HT-29 (cell line): ENCODE data around the gene CDCA3. TPM values are rescaled to one million over a fixed set of nuclear protein-coding genes. Genes with fewer than 3 reads are reported as not detected.

Source experiments
- DNase-seq: peaks from one replicate; pipeline ENCODE4 v3.0.0-alpha.2; 2015; ENCODE audit warnings: low spot score
- total RNA-seq: library from RNA; depleted of rRNA; stranded (reverse); fragments of >200 nt; shearing (Covaris generic); gene quantifications from 2 replicates; pipeline ENCODE4 v1.2.3, GENCODE V29; 2014; rRNA removed

Gene CDCA3
- total RNA-seq, 1 experiment from 2014 or later, result 126 TPM

GRCh38 chr12:6820166-6820565, 30.9 kb downstream of the CDCA3 start:
- no peak for DNase-seq

- DNase-seq, result no peak
Measured at GRCh38 chr12:6819106-6820030, 31.7 kb downstream of the CDCA3 start.

GRCh38 chr12:6818645-6819044, 32.4 kb downstream of the CDCA3 start:
- no peak for DNase-seq

GRCh38 chr12:6818222-6818621, 32.9 kb downstream of the CDCA3 start:
- DNase-seq, result no peak

GRCh38 chr12:6817662-6818157, 33.4 kb downstream of the CDCA3 start:
- no peak for DNase-seq

GRCh38 chr12:6817098-6817497, 34.0 kb downstream of the CDCA3 start:
- no peak for DNase-seq

- DNase-seq, result no peak
Measured at GRCh38 chr12:6816598-6816997, 34.5 kb downstream of the CDCA3 start.

GRCh38 chr12:6813363-6813762, 37.7 kb downstream of the CDCA3 start:
- no peak for DNase-seq

- no peak for DNase-seq
Measured at GRCh38 chr12:6810758-6811157, 40.3 kb downstream of the CDCA3 start.

GRCh38 chr12:6809056-6809455, 42.0 kb downstream of the CDCA3 start:
- DNase-seq, result no peak

GRCh38 chr12:6807170-6807569, 43.9 kb downstream of the CDCA3 start:
- no peak for DNase-seq

GRCh38 chr12:6799147-6799546, 51.9 kb downstream of the CDCA3 start:
- DNase-seq, result no peak

Other genes with a start within 250 kb of the CDCA3 start
- 253 and 269 TPM in 2 replicates for gene CHD4, start 243.9 kb downstream of the CDCA3 start, total RNA-seq
- 0.03 TPM in 1 of 2 replicates, not detected in the other for gene LPAR5, start 215.3 kb downstream of the CDCA3 start, total RNA-seq
- gene ACRBP, start 203.9 kb downstream of the CDCA3 start, total RNA-seq, result 0.31 TPM in 1 of 2 replicates, not detected in the other
- 25.1 and 27.4 TPM in 2 replicates for gene ING4, start 188.2 kb downstream of the CDCA3 start, total RNA-seq
- gene ZNF384, start 161.9 kb downstream of the CDCA3 start, total RNA-seq, result 23.9 and 42.5 TPM in 2 replicates
- not detected in 2 replicates for gene PIANP, start 150.5 kb downstream of the CDCA3 start, total RNA-seq
- gene COPS7A, start 127.2 kb downstream of the CDCA3 start, total RNA-seq, result 103 and 108 TPM in 2 replicates
- gene MLF2, start 98.1 kb downstream of the CDCA3 start, total RNA-seq, result 383 and 384 TPM in 2 replicates
- gene PTMS, start 84.9 kb downstream of the CDCA3 start, total RNA-seq, result 87.6 and 105 TPM in 2 replicates
- gene LAG3, start 78.8 kb downstream of the CDCA3 start, total RNA-seq, result 0.05 and 0.56 TPM in 2 replicates
- gene CD4, start 61.8 kb downstream of the CDCA3 start, total RNA-seq, result 0.25 and 0.47 TPM in 2 replicates
- not detected in 2 replicates for gene GPR162, start 29.5 kb downstream of the CDCA3 start, total RNA-seq
- gene P3H3, start 22.9 kb downstream of the CDCA3 start, total RNA-seq, result 2.2 and 2.7 TPM in 2 replicates
- 0.97 TPM in 1 of 2 replicates, not detected in the other for gene GNB3, start 10.4 kb downstream of the CDCA3 start, total RNA-seq
- 122 and 136 TPM in 2 replicates for gene USP5, start 864 bp upstream of the CDCA3 start, total RNA-seq
- 1,358 and 1,438 TPM in 2 replicates for gene TPI1, start 16.2 kb upstream of the CDCA3 start, total RNA-seq
- gene SPSB2, start 22.0 kb upstream of the CDCA3 start, total RNA-seq, result 20.2 and 21.0 TPM in 2 replicates
- 0.61 and 4.6 TPM in 2 replicates for gene LRRC23, start 53.5 kb upstream of the CDCA3 start, total RNA-seq
- gene ENO2, start 63.3 kb upstream of the CDCA3 start, total RNA-seq, result 7.7 and 9.1 TPM in 2 replicates
- 22.0 and 36.9 TPM in 2 replicates for gene ATN1, start 76.7 kb upstream of the CDCA3 start, total RNA-seq
- not detected in 2 replicates for gene RNU7-1, start 92.5 kb upstream of the CDCA3 start, total RNA-seq
- 102 and 112 TPM in 2 replicates for gene C12orf57, start 92.7 kb upstream of the CDCA3 start, total RNA-seq
- gene PTPN6, start 100.1 kb upstream of the CDCA3 start, total RNA-seq, result 29.2 and 35.2 TPM in 2 replicates
- gene PHB2, start 119.4 kb upstream of the CDCA3 start, total RNA-seq, result 417 and 420 TPM in 2 replicates
- 59.5 and 64.0 TPM in 2 replicates for gene EMG1, start 119.6 kb upstream of the CDCA3 start, total RNA-seq
- gene LPCAT3, start 167.2 kb upstream of the CDCA3 start, total RNA-seq, result 35.9 and 37.3 TPM in 2 replicates
- gene C1S, start 209.4 kb upstream of the CDCA3 start, total RNA-seq, result 0.56 and 1.1 TPM in 2 replicates
- gene C1R, start 241.2 kb upstream of the CDCA3 start, total RNA-seq, result 0.03 and 0.53 TPM in 2 replicates